NCI-H510A treated with DMSO at 0.1 percent for 48 hours (cell line): Measurements from ENCODE around the gene NDUFAF5.

Experiments
- DNase-seq: peaks from one replicate; lab custom pipeline; 2025; lab: John Stamatoyannopoulos, UW

Gene NDUFAF5

DNA sequence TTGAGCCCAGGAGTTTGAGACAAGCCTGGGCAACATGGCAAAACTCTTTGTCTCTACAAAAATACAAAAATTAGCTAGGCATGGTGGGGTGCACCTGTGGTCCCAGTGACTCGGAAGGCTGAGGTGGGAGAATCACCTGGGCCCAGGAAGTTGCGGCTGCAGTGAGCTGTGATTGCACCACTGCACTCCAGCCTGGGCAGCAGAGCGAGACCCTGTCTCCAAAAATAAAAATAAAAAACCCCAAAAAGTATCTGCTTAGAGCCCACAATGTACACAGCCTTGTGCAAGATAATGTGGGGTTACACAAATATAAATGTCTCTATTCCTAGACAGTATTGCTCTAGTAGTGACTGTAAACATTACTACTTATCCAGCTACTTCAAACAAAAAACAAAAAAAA, 6.0 kb upstream of the NDUFAF5 start:
- no peak for DNase-seq

GRCh38 chr20:13783528-13783927, 1.3 kb upstream of the NDUFAF5 start:
- DNase-seq = no peak

DNA sequence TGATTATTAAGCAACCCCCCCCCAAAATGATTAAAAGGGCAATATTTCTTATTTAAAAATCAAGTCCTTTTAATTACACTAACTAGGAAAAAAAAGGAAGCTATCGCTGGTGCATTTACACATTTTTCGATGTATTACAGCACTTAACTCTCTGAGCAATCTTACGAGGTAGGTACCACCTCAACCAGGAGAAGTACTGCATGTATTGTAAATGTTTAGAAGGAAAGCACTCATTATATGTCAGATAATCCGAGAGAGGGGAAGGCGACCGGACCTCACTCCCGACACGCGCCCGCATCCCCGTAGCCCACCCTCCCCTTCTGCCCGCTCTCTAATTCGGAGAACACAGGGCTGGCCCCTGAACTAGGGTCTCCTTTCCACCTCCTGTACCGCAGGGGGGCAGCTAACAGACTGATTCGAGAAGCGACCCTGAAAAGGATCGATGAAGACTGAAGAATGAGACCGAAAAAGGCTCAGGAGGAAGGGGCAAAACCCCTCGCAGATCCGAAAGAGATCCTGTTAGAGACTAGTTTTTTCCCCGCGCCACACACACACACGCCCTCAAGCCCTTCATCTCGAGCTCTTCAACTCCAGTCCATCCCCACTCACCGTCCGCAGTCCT, 446 bp upstream of the NDUFAF5 start:
- DNase-seq = no peak

DNA sequence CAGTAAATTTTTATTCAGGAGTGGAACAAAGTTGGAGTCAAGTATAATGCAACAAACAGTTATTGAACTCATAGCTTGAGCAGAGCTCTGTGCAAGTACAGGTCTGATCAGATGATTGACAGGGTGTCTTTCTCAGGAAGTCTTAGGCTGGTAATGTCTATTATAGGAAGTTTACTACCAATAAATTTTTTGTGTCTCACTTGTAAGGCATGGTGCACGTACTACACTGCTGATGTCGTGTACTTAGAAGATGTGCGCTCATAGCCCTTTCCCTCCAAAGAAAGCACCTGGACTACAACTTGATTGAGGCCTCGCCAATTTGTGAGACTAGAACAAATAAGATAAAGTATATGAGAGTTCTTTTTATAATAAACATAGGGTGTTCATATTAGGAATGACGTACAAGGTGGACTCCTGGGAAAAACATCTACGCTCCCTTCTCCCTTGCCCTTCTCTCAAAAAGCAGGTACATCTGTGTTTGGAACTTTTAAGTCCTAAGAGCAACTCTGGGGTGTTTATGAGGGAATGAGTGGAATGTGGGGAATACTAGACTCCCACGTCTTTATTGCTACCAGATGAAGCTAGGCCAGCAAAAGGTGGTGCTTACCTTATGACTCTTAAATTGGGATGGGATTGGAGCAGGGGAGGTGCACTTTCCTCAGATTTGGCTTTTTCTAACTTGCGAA, 1.5 kb downstream of the NDUFAF5 start:
- DNase-seq = peak; percentile 15

GRCh38 chr20:13788167-13788834, 3.5 kb downstream of the NDUFAF5 start:
- peak; percentile 69 for DNase-seq

DNA sequence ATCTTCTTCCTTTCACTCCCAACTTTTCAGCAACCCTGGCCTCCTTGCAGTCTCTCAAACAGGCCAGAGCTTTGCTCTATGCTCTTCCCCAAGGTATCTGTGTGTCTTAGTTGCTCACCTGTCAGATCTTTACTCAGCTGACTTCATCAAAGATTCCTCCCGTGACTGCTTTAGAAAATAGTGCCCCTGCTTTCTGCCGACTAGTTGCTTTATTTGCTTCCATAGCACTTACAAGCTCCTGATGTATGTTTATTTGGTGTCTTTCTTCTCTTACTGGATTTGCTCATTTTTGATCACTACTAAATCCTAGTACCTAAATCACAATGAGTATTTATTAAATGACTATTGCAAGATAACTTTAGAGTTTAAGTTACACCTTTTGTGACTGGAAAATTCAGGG, 5.9 kb downstream of the NDUFAF5 start:
- DNase-seq = no peak

GRCh38 chr20:13791540-13792459, 7.0 kb downstream of the NDUFAF5 start:
- DNase-seq = no peak

- DNase-seq = no peak
Observed at GRCh38 chr20:13793001-13793400, 8.2 kb downstream of the NDUFAF5 start.

DNA sequence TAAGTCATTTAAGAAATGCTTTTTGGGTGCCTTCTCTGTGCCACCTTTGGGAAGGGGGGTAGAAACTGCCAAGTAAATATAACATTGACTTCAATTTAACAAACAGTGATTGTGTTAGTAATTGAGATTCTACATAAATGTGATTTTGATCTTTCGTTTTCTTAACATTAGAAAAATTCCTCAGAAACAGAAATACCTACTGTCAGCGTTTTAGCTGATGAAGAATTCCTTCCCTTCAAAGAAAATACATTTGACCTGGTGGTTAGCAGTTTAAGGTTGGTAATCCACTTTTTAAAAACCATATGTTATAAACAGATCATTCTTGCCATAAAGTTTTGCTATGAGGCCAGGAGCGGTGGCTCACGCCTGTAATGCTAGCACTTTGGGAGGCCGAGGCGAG, 9.8 kb downstream of the NDUFAF5 start:
- no peak for DNase-seq

- DNase-seq = no peak
Observed at GRCh38 chr20:13799040-13799439, 14.2 kb downstream of the NDUFAF5 start.

GRCh38 chr20:13799974-13800373, 15.1 kb downstream of the NDUFAF5 start:
- peak; percentile 7 for DNase-seq

DNA sequence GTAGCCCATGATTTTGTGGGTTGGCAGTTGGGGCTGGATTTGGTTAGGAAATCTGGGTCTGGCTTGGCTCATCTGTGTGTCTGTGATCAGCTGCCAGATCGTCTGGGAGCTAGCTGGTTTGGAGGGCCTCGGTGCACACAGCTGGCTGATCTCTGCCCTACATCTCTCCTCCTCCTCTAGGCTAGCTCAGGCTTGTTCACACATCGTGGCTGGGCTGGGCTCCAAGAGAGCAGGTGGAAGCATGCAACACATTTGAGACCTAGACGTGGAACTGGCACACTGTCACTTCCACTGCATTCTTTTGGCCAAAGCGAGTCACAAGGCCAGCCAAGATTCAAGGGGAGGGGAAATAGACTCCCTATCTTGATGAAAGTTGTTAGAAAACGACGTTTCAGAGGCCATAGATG, 15.9 kb downstream of the NDUFAF5 start:
- peak; percentile 89 for DNase-seq

GRCh38 chr20:13809373-13809772, 24.5 kb downstream of the NDUFAF5 start:
- DNase-seq = no peak

- DNase-seq = peak; percentile 89
Observed at GRCh38 chr20:13809855-13810254, 25.0 kb downstream of the NDUFAF5 start.

DNA sequence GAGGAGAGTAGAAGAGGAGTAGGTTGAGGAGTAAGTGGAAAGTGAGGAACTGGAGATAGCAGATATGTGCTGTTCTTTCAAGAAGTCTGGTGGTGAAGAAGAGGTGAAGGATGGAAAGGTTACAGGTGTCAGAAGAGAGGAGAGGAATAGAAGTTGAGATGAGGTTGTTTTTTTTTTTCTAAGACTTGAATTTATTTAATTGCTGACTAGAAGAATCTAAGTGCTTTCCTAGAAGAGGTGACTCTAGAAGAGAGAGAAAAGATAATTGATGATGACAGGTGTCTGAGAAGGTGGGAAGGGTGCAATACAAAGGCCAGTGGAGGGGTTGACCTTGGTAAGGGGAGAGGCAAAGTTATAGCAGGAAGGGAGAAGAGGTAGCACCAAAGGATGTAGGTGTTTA, 25.6 kb downstream of the NDUFAF5 start:
- DNase-seq = no peak

DNA sequence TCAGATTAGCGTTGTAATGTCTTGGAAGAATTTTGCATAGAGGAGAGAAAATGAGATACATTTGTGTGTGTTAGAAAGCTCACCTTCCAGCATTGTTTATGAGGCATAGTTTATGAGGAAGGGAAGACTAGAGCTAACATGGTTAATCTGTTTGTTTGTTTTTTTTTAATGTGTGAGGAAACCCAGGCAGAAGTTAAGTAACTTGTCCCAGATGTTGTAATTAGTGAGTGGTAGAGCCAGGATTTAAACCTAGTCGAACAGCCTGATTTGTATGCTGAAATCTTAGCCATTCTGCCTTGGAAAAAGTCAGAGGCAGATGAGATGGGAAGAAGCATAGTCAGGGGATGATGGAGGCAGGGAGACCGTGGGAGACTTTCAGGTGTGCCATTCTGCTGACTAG, 29.1 kb downstream of the NDUFAF5 start:
- DNase-seq = no peak

GRCh38 chr20:13814672-13815071, 29.8 kb downstream of the NDUFAF5 start:
- DNase-seq = no peak

GRCh38 chr20:13816757-13817156, 31.9 kb downstream of the NDUFAF5 start:
- DNase-seq = no peak

DNA sequence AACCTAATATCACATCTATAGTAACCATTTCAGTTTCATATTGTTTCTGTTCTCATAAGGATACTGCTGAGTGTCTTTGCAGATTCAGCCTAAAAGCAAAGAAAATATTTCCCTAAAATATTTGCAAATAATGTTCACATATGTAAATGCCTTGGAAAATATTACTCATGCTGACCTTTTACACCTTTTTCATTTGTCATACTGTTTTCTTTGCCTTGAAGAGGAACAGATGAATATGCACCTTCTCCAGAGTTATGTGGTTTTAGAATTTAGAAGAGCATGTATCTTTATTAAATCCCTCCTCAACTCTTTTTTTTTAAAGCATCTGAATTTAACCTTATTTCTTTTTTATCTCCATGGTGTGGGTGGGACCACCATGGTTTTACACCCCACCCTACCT, 32.5 kb downstream of the NDUFAF5 start:
- no peak for DNase-seq

DNA sequence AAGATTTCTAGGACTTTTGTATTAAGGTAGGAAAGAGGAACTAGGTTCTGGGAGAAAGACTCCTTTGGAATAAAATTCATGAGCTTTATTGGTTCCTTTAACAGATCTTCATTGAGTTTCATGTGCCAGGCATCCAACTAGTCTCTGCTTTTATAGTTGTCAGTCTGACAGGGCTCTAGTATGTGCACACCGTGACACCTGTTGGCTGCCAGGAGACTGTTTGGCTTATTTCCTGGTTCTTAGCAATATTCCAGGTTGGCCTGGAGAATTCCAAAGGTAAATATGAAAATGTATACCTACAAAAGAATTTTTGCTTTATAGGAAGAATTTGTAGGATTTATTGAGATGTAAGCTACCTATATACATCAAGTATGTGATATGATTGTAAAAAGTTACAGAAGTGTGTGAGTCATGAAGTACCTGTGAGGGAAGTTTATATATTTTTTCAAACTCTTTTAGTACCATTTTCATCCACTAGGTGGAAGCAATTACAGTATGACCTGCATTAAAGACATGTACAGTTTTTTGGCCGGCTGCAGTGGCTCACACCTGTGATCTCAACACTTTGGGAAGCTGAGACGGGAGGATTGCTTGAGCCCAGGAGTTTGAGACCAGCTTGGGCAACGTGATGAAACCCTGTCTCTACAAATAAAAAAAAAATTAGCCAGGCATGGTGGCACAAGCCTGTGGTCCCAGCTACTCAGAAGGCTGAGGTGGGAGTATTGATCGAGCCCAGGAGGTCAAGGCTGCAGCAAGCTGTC, 35.2 kb downstream of the NDUFAF5 start:
- peak; percentile 89 for DNase-seq

GRCh38 chr20:13821876-13822275, 37.0 kb downstream of the NDUFAF5 start:
- DNase-seq = no peak

GRCh38 chr20:13822459-13822858, 37.6 kb downstream of the NDUFAF5 start:
- DNase-seq = no peak
